Measurements from ENCODE around the gene AMZ1.

Gene AMZ1

GRCh38 chr7:2687881-2688318 is at the start of gene AMZ1:
AMZ1 (plus strand) TSS chr7:2688202; CDS start chr7:2700452, 12,250 bp downstream.
- peaks cover 10% of the 10 kb centered on the region for H3K4me1 ChIP-seq (ENCODE audit: control insufficient read depth, insufficient read depth, low read length)
- H3K36me3 ChIP-seq (ENCODE audit: control insufficient read depth, insufficient read depth, low read length) = no peaks in the 10 kb centered on the region
- H3K9me3 ChIP-seq (ENCODE audit: control insufficient read depth, low read length) = no peaks in the 10 kb centered on the region
- H3K4me3 ChIP-seq (ENCODE audit: low read length) = no peak within 1 kb of the TSS
- H3K9ac ChIP-seq (ENCODE audit: low read length) = no peak within 1 kb of the TSS
- peaks cover 42% of the 10 kb centered on the region for H3K27me3 ChIP-seq (ENCODE audit: control insufficient read depth, insufficient read depth, low read length)

GRCh38 chr7:2638224-2638991 is 49.6 kb upstream of the AMZ1 start:
- Histone ChIP-seq H3K9me3 (ENCODE audit: control insufficient read depth, low read length) (no peaks in the 10 kb centered on the region), H3K9ac (ENCODE audit: low read length) (no peak overlapping the region), H3K4me1 (ENCODE audit: control insufficient read depth, insufficient read depth, low read length) (peaks cover 29% of the 10 kb centered on the region), H3K4me3 (ENCODE audit: low read length) (no peak overlapping the region), H3K36me3 (ENCODE audit: control insufficient read depth, insufficient read depth, low read length) (no peaks in the 10 kb centered on the region), H3K27me3 (ENCODE audit: control insufficient read depth, insufficient read depth, low read length) (no peaks in the 10 kb centered on the region)

- Histone ChIP-seq H3K4me1 (ENCODE audit: control insufficient read depth, insufficient read depth, low read length) (peaks cover 29% of the 10 kb centered on the region), H3K9ac (ENCODE audit: low read length) (no peak overlapping the region), H3K36me3 (ENCODE audit: control insufficient read depth, insufficient read depth, low read length) (no peaks in the 10 kb centered on the region)
Measured at GRCh38 chr7:2639181-2639681, 48.8 kb upstream of the AMZ1 start.

GRCh38 chr7:2639695-2640481 is 48.1 kb upstream of the AMZ1 start:
- H3K4me1 ChIP-seq (ENCODE audit: control insufficient read depth, insufficient read depth, low read length) = peaks cover 34% of the 10 kb centered on the region
- no peaks in the 10 kb centered on the region for H3K9me3 ChIP-seq (ENCODE audit: control insufficient read depth, low read length)
- H3K27me3 ChIP-seq (ENCODE audit: control insufficient read depth, insufficient read depth, low read length) = no peaks in the 10 kb centered on the region
- no peaks in the 10 kb centered on the region for H3K36me3 ChIP-seq (ENCODE audit: control insufficient read depth, insufficient read depth, low read length)
- H3K4me3 ChIP-seq (ENCODE audit: low read length) = no peak overlapping the region
- no peak overlapping the region for H3K9ac ChIP-seq (ENCODE audit: low read length)

More at GRCh38 chr7:2639181-2639681, 48.8 kb upstream of the AMZ1 start:
- H3K9me3 ChIP-seq (ENCODE audit: control insufficient read depth, low read length) = no peaks in the 10 kb centered on the region
- H3K4me3 ChIP-seq (ENCODE audit: low read length) = no peak overlapping the region
- no peaks in the 10 kb centered on the region for H3K27me3 ChIP-seq (ENCODE audit: control insufficient read depth, insufficient read depth, low read length)

GRCh38 chr7:2640482-2640830 is 47.5 kb upstream of the AMZ1 start:
- Histone ChIP-seq H3K36me3 (ENCODE audit: control insufficient read depth, insufficient read depth, low read length) (no peaks in the 10 kb centered on the region), H3K9ac (ENCODE audit: low read length) (no peak overlapping the region), H3K9me3 (ENCODE audit: control insufficient read depth, low read length) (no peaks in the 10 kb centered on the region), H3K4me1 (ENCODE audit: control insufficient read depth, insufficient read depth, low read length) (peaks cover 40% of the 10 kb centered on the region), H3K4me3 (ENCODE audit: low read length) (no peak overlapping the region), H3K27me3 (ENCODE audit: control insufficient read depth, insufficient read depth, low read length) (no peaks in the 10 kb centered on the region)

GRCh38 chr7:2640846-2641316 is 47.1 kb upstream of the AMZ1 start:
- no peak overlapping the region for H3K9ac ChIP-seq (ENCODE audit: low read length)
- H3K36me3 ChIP-seq (ENCODE audit: control insufficient read depth, insufficient read depth, low read length) = no peaks in the 10 kb centered on the region
- H3K9me3 ChIP-seq (ENCODE audit: control insufficient read depth, low read length) = no peaks in the 10 kb centered on the region
- no peak overlapping the region for H3K4me3 ChIP-seq (ENCODE audit: low read length)
- H3K27me3 ChIP-seq (ENCODE audit: control insufficient read depth, insufficient read depth, low read length) = no peaks in the 10 kb centered on the region
- H3K4me1 ChIP-seq (ENCODE audit: control insufficient read depth, insufficient read depth, low read length) = peaks cover 40% of the 10 kb centered on the region

GRCh38 chr7:2641406-2642393 is 46.3 kb upstream of the AMZ1 start:
- no peak overlapping the region for H3K4me3 ChIP-seq (ENCODE audit: low read length)
- peaks cover 44% of the 10 kb centered on the region for H3K4me1 ChIP-seq (ENCODE audit: control insufficient read depth, insufficient read depth, low read length)
- H3K9ac ChIP-seq (ENCODE audit: low read length) = peak overlapping the region; percentile 28
- no peaks in the 10 kb centered on the region for H3K36me3 ChIP-seq (ENCODE audit: control insufficient read depth, insufficient read depth, low read length)
- no peaks in the 10 kb centered on the region for H3K9me3 ChIP-seq (ENCODE audit: control insufficient read depth, low read length)
- no peaks in the 10 kb centered on the region for H3K27me3 ChIP-seq (ENCODE audit: control insufficient read depth, insufficient read depth, low read length)

GRCh38 chr7:2643386-2644219 is 44.4 kb upstream of the AMZ1 start:
- no peaks in the 10 kb centered on the region for H3K9me3 ChIP-seq (ENCODE audit: control insufficient read depth, low read length)
- no peak overlapping the region for H3K4me3 ChIP-seq (ENCODE audit: low read length)
- peaks cover 44% of the 10 kb centered on the region for H3K4me1 ChIP-seq (ENCODE audit: control insufficient read depth, insufficient read depth, low read length)
- no peaks in the 10 kb centered on the region for H3K36me3 ChIP-seq (ENCODE audit: control insufficient read depth, insufficient read depth, low read length)
- H3K27me3 ChIP-seq (ENCODE audit: control insufficient read depth, insufficient read depth, low read length) = no peaks in the 10 kb centered on the region
- H3K9ac ChIP-seq (ENCODE audit: low read length) = peak overlapping the region; percentile 15

GRCh38 chr7:2644220-2644561 is 43.8 kb upstream of the AMZ1 start:
- H3K36me3 ChIP-seq (ENCODE audit: control insufficient read depth, insufficient read depth, low read length) = no peaks in the 10 kb centered on the region
- no peaks in the 10 kb centered on the region for H3K27me3 ChIP-seq (ENCODE audit: control insufficient read depth, insufficient read depth, low read length)
- peaks cover 44% of the 10 kb centered on the region for H3K4me1 ChIP-seq (ENCODE audit: control insufficient read depth, insufficient read depth, low read length)
- no peak overlapping the region for H3K4me3 ChIP-seq (ENCODE audit: low read length)
- H3K9me3 ChIP-seq (ENCODE audit: control insufficient read depth, low read length) = no peaks in the 10 kb centered on the region
- H3K9ac ChIP-seq (ENCODE audit: low read length) = peak overlapping the region; percentile 15

- no peaks in the 10 kb centered on the region for H3K9me3 ChIP-seq (ENCODE audit: control insufficient read depth, low read length)
- H3K4me1 ChIP-seq (ENCODE audit: control insufficient read depth, insufficient read depth, low read length) = peaks cover 44% of the 10 kb centered on the region
- no peak overlapping the region for H3K4me3 ChIP-seq (ENCODE audit: low read length)
- peak overlapping the region; percentile 15 for H3K9ac ChIP-seq (ENCODE audit: low read length)
- H3K27me3 ChIP-seq (ENCODE audit: control insufficient read depth, insufficient read depth, low read length) = no peaks in the 10 kb centered on the region
- no peaks in the 10 kb centered on the region for H3K36me3 ChIP-seq (ENCODE audit: control insufficient read depth, insufficient read depth, low read length)
Measured at GRCh38 chr7:2644562-2645273, 43.3 kb upstream of the AMZ1 start.

Data from mucosa of stomach (tissue), 1 donor.